Islet precursor cell (in vitro differentiated cells): ENCODE measurements around the gene ABCC1.
"Not testable (repeated sequence)": the region's sequence is repeated elsewhere in the genome, so short reads cannot be mapped to it uniquely, and the experiment has no call there.

Experiments used
- DNase-seq: peaks from one replicate; pipeline ENCODE4 v3.0.0-alpha.2; 2018

ABCC1 gene

DNA sequence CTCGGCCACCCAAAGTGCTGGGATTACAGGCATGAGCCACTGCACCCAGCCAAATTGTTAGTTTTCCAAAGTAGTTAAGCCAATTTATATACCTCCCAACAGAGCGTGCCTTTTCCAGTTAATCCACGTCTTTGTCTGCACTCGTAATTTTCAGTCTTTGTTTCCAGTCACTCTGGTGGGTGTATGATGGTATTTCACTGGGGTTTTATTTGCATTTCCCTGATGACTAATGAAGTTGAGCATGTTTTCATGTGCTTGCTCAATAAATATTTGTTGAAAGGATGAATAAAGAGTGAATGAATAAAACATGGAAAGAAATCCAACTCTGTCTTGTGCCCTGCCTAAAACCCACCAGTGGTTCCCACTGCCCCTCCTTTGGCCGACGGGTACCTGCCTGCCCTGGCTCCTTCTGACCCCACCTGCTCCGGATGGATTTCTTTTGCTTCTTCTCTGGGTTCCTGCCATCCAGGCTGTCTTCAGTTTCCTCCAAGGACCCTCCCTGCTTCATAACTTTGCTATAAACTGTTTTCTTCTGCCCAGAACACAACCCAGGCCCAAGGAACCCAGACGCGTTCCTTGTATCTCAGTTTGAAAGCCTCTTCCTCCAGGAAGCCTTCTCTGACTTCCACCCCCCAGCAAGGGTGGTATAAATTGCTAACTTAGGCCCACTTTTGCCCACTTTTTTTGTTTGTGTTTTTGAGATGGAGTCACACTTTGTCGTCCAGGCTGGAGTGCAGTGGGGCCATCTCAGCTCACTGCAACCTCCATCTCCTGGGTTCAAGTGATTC lies 3.0 kb upstream of the ABCC1 start:
- no peak for DNase-seq

DNA sequence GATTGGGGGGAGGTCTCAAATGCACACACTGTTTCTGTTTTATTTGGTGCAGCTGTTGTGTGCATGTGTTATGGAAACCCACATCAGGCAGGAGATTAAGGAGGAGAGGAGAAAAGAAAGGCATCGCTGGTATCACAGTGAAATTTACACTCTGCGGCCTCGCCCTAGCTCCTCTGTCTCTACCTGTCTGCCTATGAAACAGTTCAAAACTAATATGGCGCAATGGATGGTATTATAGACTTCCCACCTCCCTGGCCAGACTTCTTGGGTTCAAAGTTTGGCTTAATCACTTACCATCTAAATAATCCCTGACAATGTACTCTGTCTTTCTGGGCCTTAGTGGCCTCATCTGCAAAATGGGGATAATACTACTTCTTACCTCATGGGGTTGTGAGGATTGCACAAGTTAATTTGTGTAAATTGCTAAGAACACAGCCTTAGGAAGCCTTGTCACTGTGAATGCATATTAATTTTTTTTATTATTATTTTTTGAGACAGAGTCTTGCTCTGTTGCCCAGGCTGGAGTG lies 1.4 kb upstream of the ABCC1 start:
- DNase-seq: no peak

DNA sequence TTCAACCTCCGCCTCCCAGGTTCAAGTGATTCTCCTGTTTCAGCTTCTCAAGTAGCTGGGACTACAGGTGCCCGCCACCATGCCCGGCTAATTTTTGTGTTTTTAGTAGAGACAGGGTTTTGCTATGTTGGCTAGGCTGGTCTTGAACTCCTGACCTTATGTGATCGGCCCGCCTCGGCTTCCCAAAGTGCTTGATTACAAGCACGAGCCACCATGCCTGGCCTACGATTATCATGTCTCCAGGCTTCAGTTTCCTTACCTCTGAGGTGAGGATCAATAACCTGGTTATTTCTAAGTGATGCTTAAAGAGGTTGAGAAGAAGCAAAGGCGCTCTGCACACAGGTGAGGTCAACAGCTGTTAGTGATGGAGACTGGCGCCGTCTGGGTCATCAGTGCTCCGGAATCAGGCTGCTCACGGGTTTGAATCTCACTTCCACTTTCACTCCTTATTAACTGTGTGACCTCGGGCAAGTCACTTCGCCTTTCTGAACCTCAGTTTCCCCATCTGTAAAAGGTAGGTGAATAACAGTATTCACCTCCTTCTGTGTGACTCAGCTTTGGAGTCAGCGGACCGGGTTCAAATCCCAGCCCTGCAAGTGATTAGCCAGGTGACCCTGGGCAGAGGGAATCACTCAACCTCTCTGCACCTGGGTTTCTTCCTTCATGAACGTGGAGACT lies 745 bp upstream of the ABCC1 start:
- DNase-seq: no peak

DNA sequence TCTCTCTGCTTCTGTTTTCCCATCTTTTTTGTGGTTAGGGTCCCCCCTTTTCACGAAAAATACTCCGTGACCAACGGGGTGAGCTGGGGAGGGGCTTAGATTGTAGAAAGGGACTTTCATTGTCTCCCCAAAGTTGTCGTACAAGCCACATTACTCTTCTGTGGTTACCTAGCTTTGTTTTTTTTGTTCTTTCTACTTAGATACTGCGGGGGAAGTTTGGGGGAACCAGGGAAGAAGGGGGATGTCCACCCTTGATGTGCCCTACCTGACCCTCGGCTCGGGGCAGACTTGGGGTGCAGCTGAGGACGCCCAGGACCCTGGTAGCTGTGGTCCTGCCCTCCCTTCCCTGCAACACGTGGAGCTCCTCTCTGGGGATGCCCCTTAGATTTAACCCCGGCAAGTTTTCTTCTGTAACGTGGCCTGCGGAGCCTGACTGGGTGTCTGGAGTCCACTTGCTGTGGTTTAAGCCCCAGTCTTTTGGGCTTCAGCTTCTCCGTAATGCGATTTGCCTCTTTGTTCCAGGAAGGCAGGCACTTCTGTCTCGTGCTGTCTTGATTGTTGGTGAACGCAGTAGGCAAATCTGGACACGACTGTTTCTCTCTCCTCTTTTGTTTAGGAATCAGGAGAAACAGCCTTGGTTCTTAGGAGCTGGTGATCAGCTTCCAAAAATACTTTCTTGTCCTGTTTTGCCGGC lies 892 bp downstream of the ABCC1 start:
- DNase-seq: peak; percentile 66

DNA sequence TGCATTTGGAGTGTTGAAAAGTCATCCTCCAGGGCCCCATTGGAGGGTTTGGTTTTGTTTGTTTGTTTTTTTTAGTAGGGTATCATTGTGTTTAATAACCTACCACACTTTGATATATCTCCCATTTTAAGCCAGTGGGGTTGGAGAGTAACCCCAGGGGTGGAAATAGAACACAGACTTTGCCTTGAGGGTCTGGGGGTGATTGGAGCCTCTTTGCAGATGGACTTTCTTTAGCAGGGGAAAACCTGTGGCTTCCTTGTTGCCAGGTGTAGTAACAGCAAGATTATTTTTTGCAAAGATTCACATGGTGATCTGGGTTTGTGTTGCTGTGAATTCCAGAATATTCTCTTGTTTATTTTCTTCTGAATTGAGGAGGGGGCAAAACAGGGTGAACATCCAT lies 1.5 kb downstream of the ABCC1 start:
- DNase-seq: no peak

DNA sequence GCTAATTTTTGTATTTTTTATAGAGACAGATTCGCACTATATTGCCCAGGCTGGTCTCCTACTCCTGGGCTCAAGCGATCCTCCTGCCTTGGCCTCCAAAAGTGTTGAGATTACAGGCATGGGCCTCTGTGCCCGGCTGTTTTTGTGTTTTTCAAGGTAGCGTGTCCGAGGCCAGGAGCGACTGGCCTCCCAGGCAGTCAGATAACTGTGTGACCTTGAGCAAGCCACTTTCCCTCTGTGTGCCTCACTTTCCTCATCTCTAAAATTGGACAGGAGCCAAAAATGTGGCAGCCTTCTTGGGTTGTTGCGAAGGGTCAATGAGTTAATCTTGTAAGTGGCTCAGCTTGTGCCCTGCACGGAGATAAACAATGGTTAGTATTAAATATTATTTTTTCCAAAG lies 2.4 kb downstream of the ABCC1 start:
- DNase-seq: no peak

DNA sequence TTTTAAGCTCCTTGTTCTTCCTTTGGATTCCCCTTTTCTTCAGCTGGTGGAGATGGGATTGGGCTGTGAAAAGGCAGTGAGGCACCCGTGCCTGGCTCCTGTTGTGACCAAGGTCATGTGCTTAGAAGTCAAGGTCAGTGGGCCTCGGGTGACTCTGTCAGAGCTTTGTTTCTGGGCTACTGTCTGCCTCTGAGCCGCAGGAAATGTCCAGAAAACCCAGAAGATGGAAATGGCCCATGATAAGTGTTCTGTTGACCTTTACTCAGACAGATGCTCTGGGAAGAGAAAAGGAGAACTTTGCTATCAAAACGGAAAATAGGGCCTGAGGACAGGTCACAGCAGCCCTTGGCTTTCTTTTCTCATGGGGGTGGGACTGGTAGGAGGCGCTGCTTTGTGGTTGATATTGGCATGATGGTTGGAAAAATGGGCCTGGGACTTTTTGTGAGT lies 2.9 kb downstream of the ABCC1 start:
- no peak for DNase-seq

DNA sequence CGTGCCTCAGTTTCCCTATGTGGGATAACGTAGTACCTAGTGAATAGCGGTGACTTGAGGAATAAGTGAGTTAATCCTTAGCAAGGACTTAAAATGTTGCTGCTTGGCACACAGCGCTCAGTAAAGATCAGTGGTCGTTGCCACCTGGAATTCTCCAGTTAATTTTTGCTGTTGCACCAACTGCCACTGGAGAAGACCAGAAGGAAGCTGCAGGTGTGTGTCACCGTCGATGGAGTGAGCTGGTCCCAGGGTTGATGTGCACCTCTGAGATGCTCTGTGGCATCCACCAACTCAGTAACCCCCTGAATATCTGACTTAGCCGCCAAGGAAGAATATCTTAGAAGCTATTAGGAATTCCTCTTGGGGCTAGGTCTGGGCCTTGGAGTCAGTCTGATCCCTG lies 4.1 kb downstream of the ABCC1 start:
- no peak for DNase-seq

DNA sequence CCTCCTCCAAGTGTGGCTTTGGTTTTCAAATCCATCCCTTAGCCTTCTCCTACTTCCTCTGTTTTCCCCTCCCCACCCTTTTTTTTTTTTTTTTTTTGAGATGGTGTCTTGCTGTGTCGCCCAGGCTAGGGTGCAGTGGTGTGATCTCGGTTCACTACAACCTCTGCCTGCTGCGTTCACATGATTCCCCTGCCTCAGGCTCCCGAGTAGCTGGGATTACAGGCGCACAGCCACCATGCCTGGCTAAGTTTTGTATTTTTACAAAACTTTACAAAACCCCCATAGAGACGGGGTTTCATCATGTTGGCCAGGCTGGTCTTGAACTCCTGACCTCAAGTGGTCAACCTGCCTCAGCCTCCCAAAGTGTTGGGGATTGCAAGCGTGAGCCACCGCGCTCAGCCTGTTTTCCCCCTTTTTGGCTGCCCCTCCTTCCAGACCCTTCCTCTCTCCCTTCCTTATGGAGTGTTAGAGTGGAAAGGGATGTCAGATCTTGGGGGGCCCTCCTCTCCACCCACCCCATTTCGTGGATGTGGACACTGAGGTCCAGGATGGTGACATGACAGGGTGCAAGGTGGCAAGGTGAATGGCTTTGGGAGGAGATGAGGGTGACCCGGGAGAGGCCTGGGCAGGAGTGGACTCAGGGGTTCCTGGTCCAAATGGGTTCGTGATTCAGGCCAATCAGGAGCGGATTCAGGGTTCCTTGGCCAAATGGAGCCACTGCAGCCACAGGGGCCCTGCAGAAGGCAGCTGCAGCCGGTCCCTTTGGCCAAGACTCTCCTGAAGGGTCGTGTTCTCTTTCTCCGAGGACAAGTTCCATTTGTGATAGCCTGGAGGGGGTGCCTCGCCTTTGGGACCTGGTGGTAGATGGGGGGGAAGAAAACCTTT lies 4.8 kb downstream of the ABCC1 start:
- no peak for DNase-seq

DNA sequence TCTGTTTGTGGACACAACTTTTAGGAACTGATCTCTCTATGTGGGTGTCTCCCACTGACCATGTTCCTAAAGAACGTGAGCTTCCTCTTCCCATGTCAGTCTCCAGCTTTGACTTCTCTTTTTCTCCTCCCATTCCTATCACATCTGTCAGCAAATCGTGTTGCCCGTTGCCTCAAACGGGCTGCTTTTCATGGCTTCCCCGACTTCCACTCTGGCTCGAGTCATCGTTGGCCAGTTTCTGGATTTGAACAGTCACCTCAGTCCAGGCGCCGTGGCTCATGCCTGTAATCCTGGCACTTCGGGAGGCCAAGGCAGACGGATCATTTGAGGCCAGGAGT lies 5.4 kb downstream of the ABCC1 start:
- no peak for DNase-seq

DNA sequence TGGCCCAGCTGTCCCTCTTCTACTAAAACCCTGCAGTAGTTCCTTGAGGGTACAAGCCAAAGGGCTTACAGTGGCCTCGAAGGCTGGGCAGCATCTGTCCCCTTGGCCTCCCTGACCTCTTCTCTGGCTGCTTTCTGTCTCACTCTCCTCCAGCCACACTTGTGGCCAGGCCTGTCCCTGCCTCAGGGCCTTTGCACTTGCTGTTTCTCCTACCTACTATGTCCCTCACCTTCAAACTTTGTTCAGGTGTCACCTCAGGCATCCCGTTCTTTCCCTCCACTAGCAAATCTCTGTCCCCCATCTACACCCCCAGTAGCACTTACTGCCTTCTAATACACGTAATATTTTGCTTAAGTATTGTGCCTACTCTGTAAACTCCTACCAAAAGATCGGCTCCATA lies 6.0 kb downstream of the ABCC1 start:
- DNase-seq: no peak

DNA sequence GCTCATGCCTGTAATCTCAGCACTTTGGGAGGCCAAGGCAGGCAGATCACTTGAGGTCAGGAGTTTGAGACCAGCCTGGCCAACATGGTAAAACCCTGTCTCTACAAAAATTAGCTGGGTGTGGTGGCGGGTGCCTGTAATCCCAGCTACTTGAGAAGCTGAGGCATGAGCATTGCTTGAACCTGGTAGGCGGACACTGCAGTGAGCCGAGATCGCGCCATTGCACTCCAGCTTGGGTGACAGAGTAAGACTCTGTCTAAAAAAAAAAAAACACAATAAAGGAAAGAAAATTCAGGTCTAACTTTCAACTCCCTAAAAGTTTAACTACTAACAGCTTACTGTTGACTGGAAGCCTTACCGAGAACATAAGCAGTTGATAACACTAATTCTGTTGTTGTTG lies 6.7 kb downstream of the ABCC1 start:
- not testable (repeated sequence) for DNase-seq

DNA sequence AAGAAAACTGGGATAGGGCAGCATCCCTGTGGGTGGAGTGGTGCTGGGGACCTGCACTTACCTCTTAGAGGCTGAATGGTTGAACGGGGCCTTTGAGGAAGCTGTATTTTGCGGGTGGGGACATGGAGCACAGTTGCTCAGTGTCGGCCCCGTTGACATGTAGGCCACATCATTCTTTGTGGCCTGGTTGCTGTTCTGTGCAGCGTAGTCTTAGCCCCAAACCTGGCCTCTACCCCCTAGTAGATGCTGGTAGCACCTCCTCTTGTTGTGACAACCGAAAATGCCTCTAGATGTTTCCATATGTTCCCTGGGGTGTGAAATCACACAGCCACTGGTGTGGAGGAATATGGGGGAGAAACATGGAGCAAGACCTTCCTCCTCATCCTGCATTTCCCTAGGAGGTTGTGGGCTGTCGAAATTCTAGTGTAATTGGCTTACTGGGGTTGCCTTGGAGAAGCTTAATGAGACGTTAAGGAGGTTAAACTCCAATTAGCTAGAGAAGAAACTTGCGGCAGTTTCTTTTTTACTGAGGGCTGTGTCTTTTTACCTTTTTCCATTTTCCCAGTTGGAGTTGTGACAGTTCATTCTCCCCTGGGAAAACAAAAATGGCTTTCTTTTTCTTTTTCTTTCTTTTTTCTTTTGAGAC lies 9.4 kb downstream of the ABCC1 start:
- no peak for DNase-seq

DNA sequence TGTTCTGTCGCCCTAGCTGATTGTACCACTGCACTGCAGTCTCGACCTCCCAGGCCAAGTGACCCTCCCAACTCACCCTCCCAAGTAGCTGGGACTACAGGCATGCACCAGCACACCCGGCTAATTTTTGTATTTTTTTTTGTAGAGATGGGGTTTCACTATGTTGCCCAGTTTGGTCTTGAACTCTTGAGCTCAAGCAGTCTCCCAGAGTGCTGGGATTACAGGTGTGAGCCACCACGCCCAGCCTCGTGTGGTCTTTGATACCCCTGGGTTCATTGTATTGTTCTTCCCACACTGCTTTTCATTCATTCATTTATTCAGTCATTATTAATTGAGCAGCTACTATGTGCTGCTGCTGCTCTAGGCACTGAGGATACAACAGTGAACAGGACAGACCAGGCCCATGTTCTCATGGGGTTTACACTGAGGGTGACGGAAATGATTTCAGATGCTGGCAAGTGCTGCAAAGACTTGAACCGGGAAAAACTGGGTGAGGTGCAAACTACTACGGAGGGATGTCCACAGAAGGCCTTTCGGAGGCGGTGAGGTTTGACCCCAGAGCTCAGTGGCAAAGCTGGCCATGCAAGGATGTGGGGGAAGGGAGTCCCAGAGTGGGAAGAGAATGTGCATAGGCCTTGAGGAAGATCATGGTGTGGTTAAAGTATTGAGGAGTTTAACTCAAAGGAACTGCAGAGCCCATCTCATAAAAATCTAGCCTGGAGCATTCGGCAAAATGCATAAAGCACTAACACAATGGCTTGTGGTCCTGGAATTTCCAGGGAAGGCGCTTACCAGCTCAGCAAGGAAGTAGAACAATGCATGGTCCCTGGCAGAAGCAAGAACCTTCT lies 10.9 kb downstream of the ABCC1 start:
- no peak for DNase-seq

DNA sequence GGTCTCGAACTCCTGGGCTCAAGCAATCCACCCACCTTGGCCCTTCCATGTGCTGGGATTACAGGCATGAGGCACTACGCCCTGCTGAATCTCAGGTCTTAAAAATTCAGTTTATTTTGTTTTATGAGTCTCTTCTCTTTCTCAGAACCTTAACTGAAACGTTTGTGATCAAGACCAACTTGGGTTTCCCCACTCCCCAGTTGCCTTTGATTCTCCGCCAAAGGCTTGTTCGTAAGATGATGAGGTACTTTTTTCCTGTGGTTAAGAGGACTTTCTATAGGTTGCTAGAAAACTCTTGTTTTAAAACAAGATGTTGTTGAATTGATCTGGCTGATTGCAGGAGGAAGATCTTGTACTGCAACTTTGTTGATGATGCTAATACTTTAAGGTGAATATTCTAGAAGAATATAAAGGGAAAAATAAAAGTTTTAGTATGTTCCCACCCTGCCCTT lies 11.7 kb downstream of the ABCC1 start:
- no peak for DNase-seq

DNA sequence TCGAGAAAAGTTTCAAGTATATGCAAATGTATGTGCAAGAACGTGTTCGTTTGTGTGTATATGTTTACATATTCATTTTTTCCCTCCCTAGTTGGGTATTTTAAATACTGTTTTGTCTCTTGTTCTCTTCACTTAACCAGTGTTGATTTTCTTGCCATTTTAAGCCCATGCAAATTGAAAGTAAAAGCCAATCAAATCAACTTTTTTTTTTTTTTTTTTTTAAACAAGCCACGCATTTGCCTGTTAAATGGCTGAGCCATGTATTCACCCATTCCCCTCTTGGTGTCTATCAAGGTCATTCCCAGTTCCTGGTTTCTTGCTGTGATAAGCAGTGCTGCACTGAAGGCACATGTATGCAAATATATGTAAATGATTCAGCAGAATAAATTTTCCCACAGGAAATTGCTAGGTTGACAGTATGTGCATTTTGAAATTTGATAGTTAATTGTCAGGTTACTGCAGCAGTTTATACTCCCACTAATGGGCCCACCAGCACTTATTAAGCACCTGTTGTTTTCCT lies 12.2 kb downstream of the ABCC1 start:
- no peak for DNase-seq

DNA sequence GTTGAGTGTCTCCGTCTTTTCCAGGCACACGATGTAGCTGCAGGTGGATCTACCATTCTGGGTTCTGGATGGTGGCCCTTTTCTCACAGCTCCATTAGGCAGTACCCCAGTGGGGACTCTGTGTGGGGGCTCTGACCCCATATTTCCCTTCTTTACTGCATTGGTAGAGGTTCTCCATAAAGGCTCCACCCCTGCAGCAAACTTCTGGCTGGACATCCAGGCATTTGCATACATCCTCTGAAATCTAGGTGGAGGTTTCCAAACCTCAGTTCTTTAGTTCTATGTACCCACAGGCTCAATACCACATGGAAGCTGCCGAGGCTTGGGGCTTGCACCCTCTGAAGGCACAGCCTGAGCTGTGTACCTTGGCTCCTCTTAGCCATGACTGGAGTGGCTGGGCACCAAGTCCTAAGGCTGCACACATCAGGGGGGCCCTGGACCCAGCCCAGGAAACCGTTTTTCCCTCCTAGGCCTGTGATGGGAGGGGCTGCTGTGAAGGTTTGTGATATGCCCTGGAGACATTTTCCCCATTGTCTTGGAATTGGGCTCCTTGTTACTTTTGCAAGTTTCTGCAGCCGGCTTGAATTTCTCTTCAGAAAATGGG lies 14.0 kb downstream of the ABCC1 start:
- no peak for DNase-seq

DNA sequence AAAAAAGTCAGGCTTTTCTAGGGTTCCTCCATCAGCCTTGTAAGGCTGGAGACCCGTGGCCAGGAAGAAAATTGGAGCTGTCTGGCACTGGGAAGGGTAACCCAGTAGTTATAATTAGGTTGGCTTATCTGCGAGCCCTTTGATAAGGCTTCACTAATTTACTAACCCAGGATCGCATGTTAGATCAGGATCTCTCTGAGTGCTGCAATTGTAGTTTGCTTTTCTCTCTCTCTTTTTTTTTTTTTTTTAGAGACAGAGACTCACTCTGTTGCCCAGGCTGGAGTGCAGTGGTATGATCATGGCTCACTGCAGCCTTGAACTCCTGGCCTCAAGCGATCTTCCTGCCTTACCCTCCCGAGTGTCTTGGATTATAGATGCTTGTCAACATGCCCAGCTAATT lies 17.0 kb downstream of the ABCC1 start:
- DNase-seq: no peak

DNA sequence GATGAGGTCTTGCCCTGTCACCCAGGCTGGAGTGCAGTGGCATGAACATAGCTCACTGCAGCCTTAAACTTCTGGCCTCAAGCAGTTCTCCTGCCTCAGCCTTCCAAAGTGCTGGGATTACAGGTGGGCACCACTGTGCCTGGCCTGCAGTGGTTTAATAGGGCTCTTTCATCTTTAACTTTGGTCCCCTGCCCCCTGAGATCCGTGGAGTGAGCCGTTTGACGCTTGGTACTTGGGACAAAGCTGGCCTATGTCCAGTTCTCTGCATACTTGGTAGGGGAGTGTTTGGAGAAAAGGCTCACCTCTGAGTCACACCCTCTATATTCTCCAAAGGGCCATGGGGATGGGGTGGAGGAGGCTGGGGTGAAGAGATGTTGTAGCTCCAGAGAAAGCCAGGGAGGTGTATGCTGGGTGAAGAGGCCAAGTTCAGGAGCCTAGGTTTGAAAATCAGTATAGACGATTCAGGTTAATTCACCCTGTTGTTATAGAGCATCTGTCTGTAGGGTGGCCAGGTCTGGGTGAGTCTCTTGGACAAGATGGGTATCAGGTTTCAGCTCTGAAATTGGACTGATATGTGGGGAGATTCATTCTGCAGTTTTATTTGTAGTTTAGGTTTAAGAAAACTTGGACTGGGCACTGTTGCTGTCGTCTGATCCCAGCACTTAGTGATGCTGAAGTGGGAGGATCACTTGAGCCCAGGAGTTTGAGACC lies 17.6 kb downstream of the ABCC1 start:
- DNase-seq: no peak
